ENCODE results near the gene LIPT2.

DNA sequence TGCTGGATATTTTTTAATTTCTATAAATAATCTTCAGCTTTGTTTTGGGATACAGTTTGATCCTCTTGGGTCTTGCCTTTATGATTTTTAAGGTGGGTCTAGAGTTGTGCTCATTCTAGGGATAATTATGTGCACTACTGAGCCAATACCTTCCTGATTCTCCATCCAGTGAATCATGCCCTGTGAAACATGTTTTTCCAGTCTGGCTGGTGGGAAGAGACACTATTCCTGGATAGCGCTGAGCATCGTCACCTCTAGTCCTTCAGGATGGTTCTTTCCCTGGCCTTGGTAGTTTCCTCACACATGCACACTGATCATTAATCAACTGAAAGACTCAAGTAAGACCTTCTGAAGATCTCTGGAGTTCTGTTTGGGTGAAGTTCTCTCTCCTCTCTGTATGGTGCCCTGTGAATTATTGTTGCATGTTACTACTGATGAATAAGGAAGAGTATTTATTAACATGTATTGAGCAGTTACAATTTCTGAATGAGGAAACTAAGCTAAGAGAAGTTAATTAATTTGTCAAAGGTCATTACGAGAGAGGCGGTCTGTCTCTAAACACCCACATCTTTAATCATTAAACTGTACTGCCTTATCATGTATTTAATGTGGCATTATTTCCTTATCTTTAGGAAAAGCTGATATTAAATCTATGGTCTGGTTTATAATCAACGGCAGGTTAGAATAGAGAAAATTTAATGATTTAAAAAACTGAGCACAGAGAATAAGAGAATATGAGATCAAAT is 39.1 kb upstream of the LIPT2 start:
- TF ChIP-seq FOXM1 (IDR thresholded peaks at IDR 0.05; ENCODE audit: borderline replicate concordance) (no peak), ARNT (IDR thresholded peaks at IDR 0.05) (no peak), ELF4 (IDR thresholded peaks at IDR 0.05) (no peak), FOXA1 (IDR thresholded peaks at IDR 0.05) (no peak), BHLHE40 (IDR thresholded peaks at IDR 0.05; ENCODE audit: borderline replicate concordance) (no peak), NFRKB (IDR thresholded peaks at IDR 0.05) (no peak), CTBP1 (IDR thresholded peaks at IDR 0.05; ENCODE audit: borderline replicate concordance) (no peak), SUZ12 (IDR thresholded peaks at IDR 0.05) (no peak), HDGF (IDR thresholded peaks at IDR 0.05; ENCODE audit: borderline replicate concordance) (no peak), SP1 (IDR thresholded peaks at IDR 0.05) (no peak)
